Measurements from ENCODE around the gene SLC34A1.

DNA sequence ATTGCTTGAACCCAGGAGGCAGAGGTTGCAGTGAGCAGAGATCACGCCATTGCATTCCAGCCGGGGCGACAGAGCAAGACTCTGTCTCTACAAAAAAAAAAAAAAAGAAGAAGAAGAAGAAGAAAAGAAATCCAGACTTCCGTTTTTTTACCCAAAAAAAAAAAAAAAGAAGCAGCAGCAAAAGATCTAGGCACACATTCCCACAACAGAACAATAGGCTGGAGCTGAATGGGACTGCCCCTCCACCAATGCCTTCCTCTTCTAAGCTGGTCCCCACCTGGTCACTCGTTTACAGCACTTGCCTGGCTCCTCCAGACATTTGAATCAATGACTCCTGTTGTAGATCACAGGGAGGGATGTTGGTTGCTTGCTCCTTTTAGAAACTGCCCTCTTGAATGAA lies 31.1 kb upstream of the SLC34A1 start:
- TF ChIP-seq POLR2A (IDR thresholded peaks at IDR 0.05) (no peak), POLR2AphosphoS5 (IDR thresholded peaks at IDR 0.05) (no peak), EP300 (IDR thresholded peaks at IDR 0.05) (no peak)
- TF ChIP-seq, protein P1, sequence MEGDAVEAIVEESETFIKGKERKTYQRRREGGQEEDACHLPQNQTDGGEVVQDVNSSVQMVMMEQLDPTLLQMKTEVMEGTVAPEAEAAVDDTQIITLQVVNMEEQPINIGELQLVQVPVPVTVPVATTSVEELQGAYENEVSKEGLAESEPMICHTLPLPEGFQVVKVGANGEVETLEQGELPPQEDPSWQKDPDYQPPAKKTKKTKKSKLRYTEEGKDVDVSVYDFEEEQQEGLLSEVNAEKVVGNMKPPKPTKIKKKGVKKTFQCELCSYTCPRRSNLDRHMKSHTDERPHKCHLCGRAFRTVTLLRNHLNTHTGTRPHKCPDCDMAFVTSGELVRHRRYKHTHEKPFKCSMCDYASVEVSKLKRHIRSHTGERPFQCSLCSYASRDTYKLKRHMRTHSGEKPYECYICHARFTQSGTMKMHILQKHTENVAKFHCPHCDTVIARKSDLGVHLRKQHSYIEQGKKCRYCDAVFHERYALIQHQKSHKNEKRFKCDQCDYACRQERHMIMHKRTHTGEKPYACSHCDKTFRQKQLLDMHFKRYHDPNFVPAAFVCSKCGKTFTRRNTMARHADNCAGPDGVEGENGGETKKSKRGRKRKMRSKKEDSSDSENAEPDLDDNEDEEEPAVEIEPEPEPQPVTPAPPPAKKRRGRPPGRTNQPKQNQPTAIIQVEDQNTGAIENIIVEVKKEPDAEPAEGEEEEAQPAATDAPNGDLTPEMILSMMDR (IDR thresholded peaks at IDR 0.05), result no peak

Measured in stomach (tissue), 4 donors.